ENCODE measurements around the gene CHRNB4.

The CHRNB4 gene

DNA sequence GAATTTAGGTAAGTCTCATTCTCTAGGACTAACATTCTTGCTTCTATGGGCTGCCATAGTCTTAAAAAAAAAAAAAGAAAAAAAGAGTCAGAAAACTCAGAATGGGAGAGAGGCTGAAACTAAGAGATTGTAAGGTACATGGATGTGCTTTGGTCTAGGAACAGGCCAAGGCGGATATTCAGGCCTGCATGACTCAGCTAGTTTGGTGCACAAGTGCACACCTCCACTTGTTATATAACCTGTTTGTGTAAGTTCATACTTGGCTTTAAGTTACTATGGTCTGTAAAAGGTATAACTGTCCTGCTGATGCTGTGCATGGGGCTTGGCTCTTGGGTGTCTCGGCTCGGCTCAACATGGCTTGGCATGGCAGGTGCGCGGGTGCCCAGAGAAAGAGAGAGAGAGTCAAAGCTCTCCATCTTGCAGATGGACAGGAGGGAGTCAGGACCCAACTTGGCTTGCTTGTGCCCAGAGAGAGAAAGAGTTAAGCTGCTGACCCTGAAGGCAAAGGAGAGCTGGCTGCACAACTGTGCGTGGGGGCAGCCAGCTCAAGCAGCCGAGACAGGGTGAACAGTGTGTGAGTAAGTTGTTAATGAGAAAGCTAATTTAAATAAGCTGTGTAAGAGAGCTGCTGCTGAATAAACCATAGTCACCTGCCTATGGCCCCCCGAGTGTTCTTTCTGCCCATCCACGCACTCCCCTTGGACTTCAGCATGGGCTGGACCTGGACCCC, 31.4 kb upstream of the CHRNB4 start:
- ChIA-PET POLR2A (no interaction called here), CTCF (interaction anchor here (1.0 kb wide), 1 partner anchor 37 kb away, joined by 3 read pairs; no protein-coding TSS in a partner anchor)
- H3K4me3 ChIP-seq (ENCODE audit: low read depth, low read length), result no peak overlapping the region
- DNase-seq (ENCODE audit: low read depth, low spot score), result no peak
- TF ChIP-seq, protein P1, sequence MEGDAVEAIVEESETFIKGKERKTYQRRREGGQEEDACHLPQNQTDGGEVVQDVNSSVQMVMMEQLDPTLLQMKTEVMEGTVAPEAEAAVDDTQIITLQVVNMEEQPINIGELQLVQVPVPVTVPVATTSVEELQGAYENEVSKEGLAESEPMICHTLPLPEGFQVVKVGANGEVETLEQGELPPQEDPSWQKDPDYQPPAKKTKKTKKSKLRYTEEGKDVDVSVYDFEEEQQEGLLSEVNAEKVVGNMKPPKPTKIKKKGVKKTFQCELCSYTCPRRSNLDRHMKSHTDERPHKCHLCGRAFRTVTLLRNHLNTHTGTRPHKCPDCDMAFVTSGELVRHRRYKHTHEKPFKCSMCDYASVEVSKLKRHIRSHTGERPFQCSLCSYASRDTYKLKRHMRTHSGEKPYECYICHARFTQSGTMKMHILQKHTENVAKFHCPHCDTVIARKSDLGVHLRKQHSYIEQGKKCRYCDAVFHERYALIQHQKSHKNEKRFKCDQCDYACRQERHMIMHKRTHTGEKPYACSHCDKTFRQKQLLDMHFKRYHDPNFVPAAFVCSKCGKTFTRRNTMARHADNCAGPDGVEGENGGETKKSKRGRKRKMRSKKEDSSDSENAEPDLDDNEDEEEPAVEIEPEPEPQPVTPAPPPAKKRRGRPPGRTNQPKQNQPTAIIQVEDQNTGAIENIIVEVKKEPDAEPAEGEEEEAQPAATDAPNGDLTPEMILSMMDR (IDR thresholded peaks at IDR 0.05; ENCODE audit: insufficient read depth, low read length, missing control alignments), result no peak

DNA sequence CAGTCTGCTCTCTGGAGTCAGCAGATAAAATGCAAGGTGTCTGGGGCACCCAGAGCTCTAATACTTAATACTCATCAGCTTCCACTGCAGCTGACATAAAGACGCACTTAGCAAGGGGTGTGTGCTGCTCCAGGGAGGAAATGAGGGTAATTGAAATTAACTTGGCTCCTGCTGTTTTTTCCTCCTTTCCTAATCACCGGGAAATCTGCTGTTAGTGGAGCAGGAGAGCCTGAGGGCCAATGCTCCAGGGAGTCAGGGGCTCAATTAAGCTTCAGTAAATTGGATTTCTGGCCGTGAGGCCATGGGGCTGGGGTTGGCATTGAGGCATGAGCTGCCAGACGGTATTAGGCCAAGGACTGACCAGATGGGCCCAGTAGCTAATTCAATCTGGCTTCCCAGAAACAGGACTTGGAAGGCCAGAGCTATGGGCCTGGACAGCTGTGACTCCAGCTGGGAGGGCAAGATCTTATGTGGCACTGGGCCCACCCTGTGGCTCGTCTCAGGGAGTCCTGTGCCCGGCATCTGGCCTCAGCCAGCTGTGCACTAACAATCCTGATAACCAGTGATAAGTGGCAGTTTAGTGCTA, 30.7 kb upstream of the CHRNB4 start:
- ChIA-PET POLR2A (no interaction called here), CTCF (interaction anchor here (1.0 to 1.1 kb wide), 2 partner anchors 29 to 38 kb away, joined by 3 read pairs; no protein-coding TSS in a partner anchor)
- no peak overlapping the region for H3K4me3 ChIP-seq (ENCODE audit: low read depth, low read length)
- no peak for DNase-seq (ENCODE audit: low read depth, low spot score)
- TF ChIP-seq, protein P1 (IDR thresholded peaks at IDR 0.05; ENCODE audit: insufficient read depth, low read length, missing control alignments), result no peak

DNA sequence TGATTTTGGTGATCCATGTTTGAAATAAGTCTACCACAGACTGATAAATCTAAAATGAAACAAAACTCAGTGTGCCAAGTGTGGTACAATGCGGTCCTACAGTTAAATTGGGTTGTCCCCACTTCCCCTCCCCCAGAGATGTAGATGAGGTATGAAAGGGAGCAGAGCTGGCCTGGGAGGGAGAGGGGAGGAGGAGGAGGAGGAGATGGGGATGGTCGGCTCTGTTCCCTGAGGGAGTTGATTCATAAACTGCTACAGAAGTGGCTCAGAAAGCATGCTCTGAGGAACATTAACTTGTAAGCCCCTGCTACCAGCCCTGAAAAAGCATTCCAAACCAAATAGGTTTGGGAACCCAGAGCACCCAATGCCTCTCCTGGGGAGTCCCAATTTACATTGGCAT, 28.0 kb upstream of the CHRNB4 start:
- DNase-seq (ENCODE audit: low read depth, low spot score), result no peak
- H3K4me3 ChIP-seq (ENCODE audit: low read depth, low read length), result no peak overlapping the region
- TF ChIP-seq, protein P1 (IDR thresholded peaks at IDR 0.05; ENCODE audit: insufficient read depth, low read length, missing control alignments), result no peak
- ChIA-PET CTCF (no interaction called here), POLR2A (no interaction called here)

DNA sequence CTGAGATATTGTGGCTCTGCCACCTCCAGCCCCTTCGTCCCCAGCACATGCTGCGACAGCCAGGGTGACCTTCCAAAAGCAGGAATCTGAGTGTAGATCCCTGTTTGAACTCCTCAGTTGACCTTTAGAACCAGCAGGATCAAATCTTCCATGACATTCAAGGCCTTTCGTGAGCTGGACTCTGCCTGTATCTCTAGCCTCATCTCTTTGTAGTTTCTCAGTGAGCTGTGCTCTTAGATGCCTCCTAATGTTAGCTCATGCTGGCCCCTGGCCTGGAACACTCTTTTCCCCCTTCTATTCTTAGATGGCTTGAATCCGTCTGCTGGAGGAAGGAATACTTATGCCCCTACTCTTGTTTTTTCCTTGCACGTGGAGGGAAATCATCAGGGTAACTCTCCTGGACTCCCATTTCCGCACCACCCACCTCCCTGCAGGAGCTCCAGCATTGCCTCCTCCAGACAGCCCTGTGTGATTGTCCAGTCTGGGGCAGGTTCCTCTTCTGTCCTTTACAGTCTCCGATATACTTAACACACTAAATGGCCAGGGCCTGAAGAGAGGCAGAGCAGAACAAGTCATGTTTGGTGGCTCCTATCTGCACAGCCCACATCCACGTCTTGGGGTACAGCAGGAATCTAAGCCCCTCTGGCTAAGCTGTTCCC, 26.7 kb upstream of the CHRNB4 start:
- no peak overlapping the region for H3K4me3 ChIP-seq (ENCODE audit: low read depth, low read length)
- POLR2A ChIA-PET, result no interaction called here
- CTCF ChIA-PET, result interaction anchor here (0.9 kb wide), 1 partner anchor 29 kb away, joined by 5 read pairs; no protein-coding TSS in a partner anchor
- DNase-seq (ENCODE audit: low read depth, low spot score), result no peak
- TF ChIP-seq, protein P1 (IDR thresholded peaks at IDR 0.05; ENCODE audit: insufficient read depth, low read length, missing control alignments), result no peak

DNA sequence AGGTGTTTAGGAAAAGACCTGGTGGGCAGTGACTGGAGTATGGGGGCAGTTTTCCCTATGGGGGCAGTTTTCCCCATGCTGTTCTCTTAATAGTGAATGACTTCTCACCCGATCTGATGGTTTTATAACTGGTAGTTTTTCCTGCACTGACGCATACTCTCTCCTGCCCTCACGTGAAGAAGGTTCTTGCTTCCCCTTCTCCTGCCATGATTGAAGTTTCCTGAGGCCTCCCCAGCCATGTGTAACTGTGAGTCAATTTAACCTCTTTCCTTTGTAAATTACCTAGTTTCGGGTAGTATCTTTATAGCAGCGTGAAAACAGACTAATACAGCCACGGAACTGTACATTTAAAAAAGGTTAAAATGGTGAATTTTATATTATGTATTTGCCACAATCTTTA, 25.0 kb upstream of the CHRNB4 start:
- DNase-seq (ENCODE audit: low read depth, low spot score), result no peak
- TF ChIP-seq, protein P1 (IDR thresholded peaks at IDR 0.05; ENCODE audit: insufficient read depth, low read length, missing control alignments), result no peak
- no peak overlapping the region for H3K4me3 ChIP-seq (ENCODE audit: low read depth, low read length)
- POLR2A ChIA-PET, result no interaction called here
- CTCF ChIA-PET, result no interaction called here

DNA sequence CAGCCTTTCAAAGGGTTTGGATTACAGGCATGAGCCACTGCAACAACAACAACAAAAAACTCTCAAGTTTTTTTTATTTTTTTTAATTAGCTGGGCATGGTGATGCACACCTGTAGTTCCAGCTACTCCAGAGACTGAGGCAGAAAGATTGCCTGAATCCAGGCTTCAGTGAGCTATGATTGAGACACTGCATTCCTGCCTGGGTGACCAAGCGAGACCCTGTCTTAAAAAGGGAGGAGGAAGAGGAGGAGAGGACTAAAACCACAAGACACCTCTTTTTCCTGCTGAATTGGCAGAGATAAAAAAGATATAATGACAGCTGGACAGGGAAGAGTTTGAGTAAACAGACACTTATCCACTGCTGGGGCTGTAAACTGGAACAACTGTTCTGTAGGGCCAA, 22.7 kb upstream of the CHRNB4 start:
- TF ChIP-seq, protein P1 (IDR thresholded peaks at IDR 0.05; ENCODE audit: insufficient read depth, low read length, missing control alignments), result no peak
- ChIA-PET CTCF (interaction anchor here (1.5 kb wide), 1 partner anchor 45 kb away, joined by 4 read pairs; no protein-coding TSS in a partner anchor), POLR2A (no interaction called here)
- no peak overlapping the region for H3K4me3 ChIP-seq (ENCODE audit: low read depth, low read length)
- no peak for DNase-seq (ENCODE audit: low read depth, low spot score)
